ENCODE data around the gene EP400. TPM values are rescaled to one million over a fixed set of nuclear protein-coding genes. Genes with fewer than 3 reads are reported as not detected.

Gene EP400
- total RNA-seq, 1 experiment from 2014 or later, result 60.5 TPM

- POLR2A ChIA-PET, result no interaction called here
- CTCF ChIA-PET, result no interaction called here
- Histone ChIP-seq H3K4me3 (ENCODE audit: low read depth, low read length) (no peak overlapping the region), H3K9me3 (no peaks in the 10 kb centered on the region), H3K4me1 (no peaks in the 10 kb centered on the region), H3K36me3 (ENCODE audit: control insufficient read depth, insufficient read depth, low read length) (0 out of 2 replicates have a peak, but pooled peaks cover 1% of the 10 kb centered on the region), H3K27me3 (replicated peaks; ENCODE audit: control insufficient read depth, insufficient read depth, low read length) (no peaks in the 10 kb centered on the region)
- H3K9me3 Mint-ChIP-seq (ENCODE audit: unreplicated experiment), result no peaks in the 10 kb centered on the region
- no peaks in the 10 kb centered on the region for H3K27me3 Mint-ChIP-seq (ENCODE audit: insufficient read depth, unreplicated experiment)
- TF ChIP-seq, protein P1, sequence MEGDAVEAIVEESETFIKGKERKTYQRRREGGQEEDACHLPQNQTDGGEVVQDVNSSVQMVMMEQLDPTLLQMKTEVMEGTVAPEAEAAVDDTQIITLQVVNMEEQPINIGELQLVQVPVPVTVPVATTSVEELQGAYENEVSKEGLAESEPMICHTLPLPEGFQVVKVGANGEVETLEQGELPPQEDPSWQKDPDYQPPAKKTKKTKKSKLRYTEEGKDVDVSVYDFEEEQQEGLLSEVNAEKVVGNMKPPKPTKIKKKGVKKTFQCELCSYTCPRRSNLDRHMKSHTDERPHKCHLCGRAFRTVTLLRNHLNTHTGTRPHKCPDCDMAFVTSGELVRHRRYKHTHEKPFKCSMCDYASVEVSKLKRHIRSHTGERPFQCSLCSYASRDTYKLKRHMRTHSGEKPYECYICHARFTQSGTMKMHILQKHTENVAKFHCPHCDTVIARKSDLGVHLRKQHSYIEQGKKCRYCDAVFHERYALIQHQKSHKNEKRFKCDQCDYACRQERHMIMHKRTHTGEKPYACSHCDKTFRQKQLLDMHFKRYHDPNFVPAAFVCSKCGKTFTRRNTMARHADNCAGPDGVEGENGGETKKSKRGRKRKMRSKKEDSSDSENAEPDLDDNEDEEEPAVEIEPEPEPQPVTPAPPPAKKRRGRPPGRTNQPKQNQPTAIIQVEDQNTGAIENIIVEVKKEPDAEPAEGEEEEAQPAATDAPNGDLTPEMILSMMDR (IDR thresholded peaks at IDR 0.05; ENCODE audit: insufficient read depth in 1 of 2, low read depth in 1 of 2, low read length in 1 of 2, severe bottlenecking in 1 of 2, unreplicated experiment in 1 of 2), result no peak
- no peaks in the 10 kb centered on the region for H3K4me1 Mint-ChIP-seq (ENCODE audit: low read depth, unreplicated experiment)
- H3K27ac Mint-ChIP-seq (ENCODE audit: unreplicated experiment), result no peak overlapping the region
- H3K4me3 Mint-ChIP-seq (ENCODE audit: unreplicated experiment), result no peak overlapping the region
- peaks cover 23% of the 10 kb centered on the region for H3K36me3 Mint-ChIP-seq (ENCODE audit: insufficient read depth, unreplicated experiment)
- DNase-seq, result no peak
- intact Hi-C loops (cut with micrococcal nuclease; ENCODE audit: unreplicated experiment), result no loop called here
- BruUV-seq (replicated peaks), result no TSS peak
These were observed 176.0 kb downstream of the EP400 start for GRCh38 chr12:132125736-132126135.

- Mint-ChIP-seq H3K9me3 (ENCODE audit: unreplicated experiment) (no peaks in the 10 kb centered on the region), H3K36me3 (ENCODE audit: insufficient read depth, unreplicated experiment) (peaks cover 23% of the 10 kb centered on the region), H3K4me1 (ENCODE audit: low read depth, unreplicated experiment) (no peaks in the 10 kb centered on the region), H3K4me3 (ENCODE audit: unreplicated experiment) (no peak overlapping the region), H3K27me3 (ENCODE audit: insufficient read depth, unreplicated experiment) (no peaks in the 10 kb centered on the region), H3K27ac (ENCODE audit: unreplicated experiment) (no peak overlapping the region)
- H3K4me3 ChIP-seq (ENCODE audit: low read depth, low read length), result no peak overlapping the region
- DNase-seq, result no peak
- CTCF ChIA-PET, result no interaction called here
- H3K9me3 ChIP-seq, result no peaks in the 10 kb centered on the region
- TF ChIP-seq, protein P1 (IDR thresholded peaks at IDR 0.05; ENCODE audit: insufficient read depth in 1 of 2, low read depth in 1 of 2, low read length in 1 of 2, severe bottlenecking in 1 of 2, unreplicated experiment in 1 of 2), result no peak
- intact Hi-C loops (cut with micrococcal nuclease; ENCODE audit: unreplicated experiment), result no loop called here
- POLR2A ChIA-PET, result no interaction called here
- 0 out of 2 replicates have a peak, but pooled peaks cover 1% of the 10 kb centered on the region for H3K36me3 ChIP-seq (ENCODE audit: control insufficient read depth, insufficient read depth, low read length)
- H3K4me1 ChIP-seq, result no peaks in the 10 kb centered on the region
- BruUV-seq (replicated peaks), result no TSS peak
- H3K27me3 ChIP-seq (replicated peaks; ENCODE audit: control insufficient read depth, insufficient read depth, low read length), result no peaks in the 10 kb centered on the region
These were observed 177.3 kb downstream of the EP400 start for GRCh38 chr12:132127041-132127440.

DNA sequence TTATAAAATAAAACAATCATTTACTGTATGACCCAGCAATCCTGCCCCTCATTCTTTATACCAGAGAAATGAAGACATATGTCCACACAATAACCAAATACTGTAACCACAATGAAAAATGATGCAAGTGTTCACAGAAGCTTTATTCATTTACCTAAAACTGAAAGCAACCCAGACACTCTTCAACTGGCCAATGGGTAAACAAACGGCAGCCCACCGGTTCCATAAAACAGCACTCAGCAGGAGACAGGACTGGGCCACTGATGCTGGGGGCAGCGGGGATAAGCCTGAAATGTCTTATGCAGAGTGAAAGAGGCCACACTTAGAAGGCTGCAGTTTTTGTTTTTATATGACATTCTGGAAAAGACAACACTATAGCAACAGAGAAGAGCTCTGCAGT, 179.3 kb downstream of the EP400 start:
- Mint-ChIP-seq H3K4me3 (ENCODE audit: unreplicated experiment) (no peak overlapping the region), H3K9me3 (ENCODE audit: unreplicated experiment) (no peaks in the 10 kb centered on the region), H3K27me3 (ENCODE audit: insufficient read depth, unreplicated experiment) (no peaks in the 10 kb centered on the region), H3K36me3 (ENCODE audit: insufficient read depth, unreplicated experiment) (peaks cover 31% of the 10 kb centered on the region), H3K4me1 (ENCODE audit: low read depth, unreplicated experiment) (no peaks in the 10 kb centered on the region), H3K27ac (ENCODE audit: unreplicated experiment) (no peak overlapping the region)
- TF ChIP-seq, protein P1 (IDR thresholded peaks at IDR 0.05; ENCODE audit: insufficient read depth in 1 of 2, low read depth in 1 of 2, low read length in 1 of 2, severe bottlenecking in 1 of 2, unreplicated experiment in 1 of 2), result no peak
- no peak for DNase-seq
- Histone ChIP-seq H3K4me1 (no peaks in the 10 kb centered on the region), H3K9me3 (no peaks in the 10 kb centered on the region), H3K27me3 (replicated peaks; ENCODE audit: control insufficient read depth, insufficient read depth, low read length) (no peaks in the 10 kb centered on the region), H3K36me3 (ENCODE audit: control insufficient read depth, insufficient read depth, low read length) (0 out of 2 replicates have a peak, but pooled peaks cover 1% of the 10 kb centered on the region), H3K4me3 (ENCODE audit: low read depth, low read length) (no peak overlapping the region)
- ChIA-PET CTCF (no interaction called here), POLR2A (no interaction called here)
- intact Hi-C loops (cut with micrococcal nuclease; ENCODE audit: unreplicated experiment), result no loop called here
- no TSS peak for BruUV-seq (replicated peaks)

All from Caco-2 (cell line).